Retinal pigment epithelial cell (primary cell): ENCODE data around the gene TAF4B.
"Not testable (repeated sequence)": the region's sequence is repeated elsewhere in the genome, so short reads cannot be mapped to it uniquely, and the experiment has no call there.

Source experiments
- DNase-seq: peaks from one replicate; pipeline ENCODE4 v3.0.0-alpha.2; 2010; ENCODE audit warnings: low read depth
- H3K4me3 ChIP-seq: 2 replicates; pipeline ENCODE4 v1.5.1; 2011; ENCODE audit warnings: mild to moderate bottlenecking, low read length, control low read depth, moderate library complexity
- TF ChIP-seq, protein P1 (sequence below): conservative IDR thresholded peaks from 2 replicates; pipeline ENCODE4 v1.5.1; 2011; ENCODE audit warnings: low read depth, low read length, control low read depth, inconsistent platforms

The TAF4B gene

DNA sequence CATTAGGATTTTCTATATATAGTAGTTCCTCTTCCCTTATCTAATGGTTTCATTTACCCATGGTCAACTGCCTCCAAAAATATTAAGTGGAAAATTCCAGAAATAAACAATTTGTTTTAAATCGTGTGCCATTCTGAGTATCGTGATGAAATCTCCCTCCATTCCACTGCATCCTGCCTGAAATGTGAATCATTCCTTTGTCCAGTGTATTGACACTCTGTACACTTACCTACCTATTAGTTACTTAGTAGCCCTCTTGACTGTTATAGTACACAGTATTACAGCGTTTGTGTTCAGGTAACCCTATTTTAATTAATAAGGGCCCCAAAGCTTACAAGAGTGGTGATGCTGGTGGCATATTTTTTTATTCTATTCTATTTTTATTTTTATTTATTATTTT, 26.2 kb downstream of the TAF4B start:
- TF ChIP-seq, protein P1, sequence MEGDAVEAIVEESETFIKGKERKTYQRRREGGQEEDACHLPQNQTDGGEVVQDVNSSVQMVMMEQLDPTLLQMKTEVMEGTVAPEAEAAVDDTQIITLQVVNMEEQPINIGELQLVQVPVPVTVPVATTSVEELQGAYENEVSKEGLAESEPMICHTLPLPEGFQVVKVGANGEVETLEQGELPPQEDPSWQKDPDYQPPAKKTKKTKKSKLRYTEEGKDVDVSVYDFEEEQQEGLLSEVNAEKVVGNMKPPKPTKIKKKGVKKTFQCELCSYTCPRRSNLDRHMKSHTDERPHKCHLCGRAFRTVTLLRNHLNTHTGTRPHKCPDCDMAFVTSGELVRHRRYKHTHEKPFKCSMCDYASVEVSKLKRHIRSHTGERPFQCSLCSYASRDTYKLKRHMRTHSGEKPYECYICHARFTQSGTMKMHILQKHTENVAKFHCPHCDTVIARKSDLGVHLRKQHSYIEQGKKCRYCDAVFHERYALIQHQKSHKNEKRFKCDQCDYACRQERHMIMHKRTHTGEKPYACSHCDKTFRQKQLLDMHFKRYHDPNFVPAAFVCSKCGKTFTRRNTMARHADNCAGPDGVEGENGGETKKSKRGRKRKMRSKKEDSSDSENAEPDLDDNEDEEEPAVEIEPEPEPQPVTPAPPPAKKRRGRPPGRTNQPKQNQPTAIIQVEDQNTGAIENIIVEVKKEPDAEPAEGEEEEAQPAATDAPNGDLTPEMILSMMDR, result no peak
- DNase-seq, result no peak
- H3K4me3 ChIP-seq, result no peak overlapping the region

DNA sequence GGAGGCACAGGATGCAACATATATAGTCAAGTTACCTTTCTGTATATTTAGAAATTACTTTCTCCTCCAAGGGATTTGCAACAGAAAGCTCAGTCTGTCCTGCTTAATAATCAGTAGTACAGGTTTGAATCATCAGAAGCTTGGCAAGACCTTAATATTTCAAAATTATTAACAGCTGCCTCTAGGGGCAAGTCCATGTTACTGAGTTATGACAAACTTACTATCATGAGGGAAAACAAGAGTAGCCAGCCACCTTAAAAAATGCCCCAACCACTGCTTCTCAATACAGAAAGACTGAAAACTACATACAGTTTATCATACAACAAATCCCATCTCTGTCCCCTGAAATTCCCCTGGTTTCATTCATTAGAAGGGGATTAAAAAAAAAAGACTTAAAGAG, 28.6 kb downstream of the TAF4B start:
- DNase-seq, H3K4me3 ChIP-seq: not testable (repeated sequence)

DNA sequence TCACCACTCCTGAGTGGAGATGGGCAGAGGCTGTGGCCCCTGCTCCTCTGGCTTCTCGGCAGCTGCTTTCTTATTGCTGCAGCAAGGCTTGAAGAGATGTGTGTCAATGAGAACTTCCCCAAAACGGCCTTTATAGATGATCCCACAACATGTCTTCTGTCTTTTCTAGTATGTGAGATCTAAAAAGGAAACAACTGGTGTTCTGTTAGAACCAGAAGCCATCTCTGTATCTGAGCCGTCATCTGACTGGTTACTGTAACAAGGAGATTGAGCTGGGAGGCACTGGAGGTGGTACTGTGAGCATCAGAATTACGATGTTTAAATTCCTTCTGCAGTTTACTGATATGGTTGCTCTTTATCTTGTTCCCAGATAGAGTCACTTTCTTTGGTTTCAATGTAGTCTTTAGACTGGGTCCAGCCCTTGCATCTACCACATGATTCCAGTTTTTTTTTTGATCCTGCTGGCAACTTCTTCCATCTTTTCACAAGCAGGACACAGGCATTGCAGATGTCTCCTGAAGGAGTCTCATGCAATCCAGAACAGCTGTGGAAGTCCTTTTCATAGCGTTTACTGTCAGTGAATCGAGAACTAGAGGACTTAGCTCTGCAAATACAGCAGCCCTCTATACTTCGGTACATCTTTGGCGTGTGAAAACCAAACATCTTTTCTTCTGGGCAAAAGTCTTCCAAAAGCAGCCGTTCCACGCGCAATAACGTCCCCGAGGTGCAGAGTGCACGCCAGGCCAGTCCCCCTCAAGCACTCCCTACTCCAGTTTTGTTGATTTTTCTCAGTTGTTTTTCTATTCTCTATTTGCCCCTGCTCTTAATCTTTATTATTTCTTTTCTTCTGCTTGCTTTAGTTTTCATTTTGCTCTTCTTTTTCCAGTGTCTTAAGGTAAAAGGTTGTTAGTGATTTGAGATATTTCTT, 29.7 kb downstream of the TAF4B start:
- H3K4me3 ChIP-seq, result no peak overlapping the region
- no peak for DNase-seq
- TF ChIP-seq, protein P1, result no peak

DNA sequence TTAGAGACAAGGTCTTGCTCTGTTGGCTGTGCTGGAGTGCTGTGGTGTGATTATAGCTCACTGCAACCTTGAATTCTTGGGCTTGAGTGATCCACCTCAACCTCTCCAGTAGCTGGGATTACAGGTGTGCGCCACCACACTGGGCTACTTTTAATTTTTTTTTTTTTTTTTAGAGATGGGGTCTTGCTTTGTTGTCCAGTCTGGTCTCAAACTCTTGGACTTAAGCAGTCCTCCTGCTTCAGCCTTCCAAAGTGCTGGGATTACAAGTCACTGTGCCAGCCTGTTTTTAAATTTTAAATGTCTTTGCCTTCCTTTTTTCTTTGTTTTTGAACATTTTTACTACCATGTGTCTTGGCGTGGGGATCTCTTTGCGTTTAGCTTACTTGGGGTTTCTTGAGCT, 32.5 kb downstream of the TAF4B start:
- H3K4me3 ChIP-seq, result no peak overlapping the region
- TF ChIP-seq, protein P1, result no peak
- DNase-seq, result no peak

DNA sequence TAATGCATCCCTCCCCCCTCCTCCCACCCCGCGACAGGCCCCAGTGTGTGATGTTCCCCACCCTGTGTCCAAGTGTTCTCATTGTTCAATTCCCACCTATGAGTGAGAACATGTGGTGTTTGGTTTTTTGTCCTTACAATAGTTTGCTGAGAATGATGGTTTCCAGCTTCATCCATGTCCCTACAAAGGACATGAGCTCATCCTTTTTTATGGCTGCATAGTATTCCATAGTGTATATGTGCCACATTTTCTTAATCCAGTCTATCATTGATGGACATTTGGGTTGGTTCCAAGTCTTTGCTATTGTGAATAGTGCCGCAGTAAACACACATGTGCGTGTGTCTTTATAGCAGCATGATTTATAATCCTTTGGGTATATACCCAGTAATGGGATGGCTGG, 33.2 kb downstream of the TAF4B start:
- not testable (repeated sequence) for DNase-seq, H3K4me3 ChIP-seq

DNA sequence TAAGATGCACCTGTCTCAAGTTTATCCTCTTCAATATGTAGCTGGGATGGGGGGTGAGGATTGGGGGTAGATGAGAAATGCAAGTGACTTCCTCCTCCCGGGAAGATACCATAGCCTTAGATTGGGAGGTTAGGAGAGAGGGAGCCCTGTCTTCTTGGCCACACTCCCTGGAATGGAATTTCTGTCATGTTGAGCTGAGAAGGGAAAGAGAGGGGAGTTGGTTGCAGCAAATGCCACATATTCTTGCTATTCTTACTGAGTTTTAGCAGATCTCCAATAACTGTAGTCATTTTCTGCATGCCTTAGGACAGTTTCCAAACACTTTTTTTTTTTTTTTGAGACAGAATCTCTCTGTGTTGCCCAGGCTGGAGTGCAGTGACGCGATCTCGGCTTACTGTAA, 35.9 kb downstream of the TAF4B start:
- no peak for DNase-seq
- TF ChIP-seq, protein P1, result no peak
- H3K4me3 ChIP-seq, result no peak overlapping the region

DNA sequence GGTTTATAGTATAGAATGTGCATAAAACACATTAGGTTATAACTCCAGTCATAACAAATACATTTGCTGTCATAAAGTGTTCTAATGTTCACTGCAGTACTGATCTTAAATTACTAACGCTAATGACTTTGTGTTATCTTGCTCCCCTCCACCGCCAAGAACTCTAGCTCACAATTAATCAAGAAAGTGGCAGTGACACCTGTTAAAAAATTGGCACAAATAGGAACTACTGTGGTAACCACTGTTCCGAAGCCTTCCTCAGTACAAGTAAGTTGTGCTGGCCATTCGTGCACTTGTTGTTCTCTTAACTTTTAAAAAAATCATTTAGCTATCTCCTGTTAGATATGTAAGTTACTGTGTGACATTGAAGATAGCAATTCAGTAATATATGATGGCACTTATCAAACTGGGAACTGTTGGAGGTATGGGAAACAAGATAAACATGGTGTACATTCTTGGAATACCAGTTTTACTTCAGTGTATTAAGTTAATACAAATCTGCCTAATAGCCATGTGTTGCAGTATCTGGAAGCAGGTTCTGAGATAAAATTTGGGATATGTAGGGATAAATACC, 41.2 kb downstream of the TAF4B start:
- TF ChIP-seq, protein P1, result no peak
- no peak for DNase-seq
- no peak overlapping the region for H3K4me3 ChIP-seq

DNA sequence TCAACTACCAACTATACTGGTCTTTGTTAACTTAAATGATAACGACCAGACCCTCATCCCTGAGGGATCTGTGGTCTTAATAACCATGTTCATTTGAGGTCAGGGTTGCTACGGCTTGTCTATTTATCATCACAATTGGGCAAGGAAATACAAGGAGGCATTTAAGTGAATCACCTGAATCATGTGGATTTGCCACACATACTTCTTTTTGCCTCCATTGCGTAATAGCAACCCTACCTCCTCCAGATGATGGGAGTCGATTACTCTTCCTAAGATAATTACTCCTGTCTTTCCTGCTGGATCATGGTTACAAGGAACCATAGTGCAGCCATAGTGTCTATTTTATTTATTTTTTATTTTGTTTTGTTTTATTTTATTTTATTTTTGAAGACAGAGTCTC, 42.2 kb downstream of the TAF4B start:
- H3K4me3 ChIP-seq, result no peak overlapping the region
- no peak for DNase-seq
- TF ChIP-seq, protein P1, result no peak
